SKM-1 (cell line): Measurements from ENCODE around the gene PRDX5.

ENCODE experiments used
- DNase-seq: peaks from one replicate; lab custom pipeline; 2025; ENCODE audit not compliant: unreplicated experiment; lab: John Stamatoyannopoulos, UW

The PRDX5 gene

GRCh38 chr11:64317961-64318765 is at the start of gene PRDX5:
Gene PRDX5 (plus strand): TSS chr11:64318121. CDS start chr11:64318216, 95 bp downstream.
- peak; percentile 94 for DNase-seq

- no peak for DNase-seq
These were observed 48.9 kb upstream of the PRDX5 start for GRCh38 chr11:64268893-64269539.

- peak; percentile 98 for DNase-seq
These were observed 48.2 kb upstream of the PRDX5 start for GRCh38 chr11:64269540-64270220.

DNA sequence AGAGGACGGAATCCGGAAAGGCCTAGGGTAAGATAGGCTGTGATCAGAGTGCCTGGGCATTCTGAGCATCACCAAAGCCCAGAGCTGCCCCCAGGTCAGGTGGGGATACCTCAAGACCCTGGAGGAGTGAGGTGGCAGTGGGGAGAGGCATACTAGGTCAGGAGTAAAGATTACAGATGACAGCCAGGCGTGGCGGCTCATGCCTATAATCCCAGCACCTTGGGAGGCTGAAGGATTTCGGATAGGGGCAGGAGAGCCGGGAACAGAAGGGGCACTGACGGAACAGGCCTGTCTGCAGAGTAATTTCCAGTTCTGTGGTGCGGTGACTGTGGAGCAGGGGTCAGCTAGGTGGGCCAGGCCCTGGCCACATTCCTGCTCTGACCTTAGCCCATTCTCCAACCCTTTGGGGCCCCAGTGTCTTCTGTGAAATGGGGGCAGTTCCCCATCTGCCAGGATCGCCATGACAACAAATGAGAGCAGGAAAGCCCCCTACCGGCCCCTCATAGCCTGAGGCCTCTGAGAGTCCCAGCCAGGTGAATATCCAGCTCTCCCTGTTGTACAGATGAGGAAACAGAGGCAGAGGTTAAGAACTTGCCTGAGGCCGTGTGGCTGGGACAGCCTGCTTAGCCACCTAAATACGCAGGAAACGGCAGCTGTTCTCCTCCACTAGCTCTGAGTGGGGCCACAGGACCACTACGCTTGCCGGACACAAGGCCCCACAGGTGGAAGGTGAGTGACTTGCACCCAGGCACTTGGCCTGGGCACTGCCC is 42.7 kb upstream of the PRDX5 start:
- DNase-seq: no peak

GRCh38 chr11:64275841-64276240 is 42.1 kb upstream of the PRDX5 start:
- no peak for DNase-seq

DNA sequence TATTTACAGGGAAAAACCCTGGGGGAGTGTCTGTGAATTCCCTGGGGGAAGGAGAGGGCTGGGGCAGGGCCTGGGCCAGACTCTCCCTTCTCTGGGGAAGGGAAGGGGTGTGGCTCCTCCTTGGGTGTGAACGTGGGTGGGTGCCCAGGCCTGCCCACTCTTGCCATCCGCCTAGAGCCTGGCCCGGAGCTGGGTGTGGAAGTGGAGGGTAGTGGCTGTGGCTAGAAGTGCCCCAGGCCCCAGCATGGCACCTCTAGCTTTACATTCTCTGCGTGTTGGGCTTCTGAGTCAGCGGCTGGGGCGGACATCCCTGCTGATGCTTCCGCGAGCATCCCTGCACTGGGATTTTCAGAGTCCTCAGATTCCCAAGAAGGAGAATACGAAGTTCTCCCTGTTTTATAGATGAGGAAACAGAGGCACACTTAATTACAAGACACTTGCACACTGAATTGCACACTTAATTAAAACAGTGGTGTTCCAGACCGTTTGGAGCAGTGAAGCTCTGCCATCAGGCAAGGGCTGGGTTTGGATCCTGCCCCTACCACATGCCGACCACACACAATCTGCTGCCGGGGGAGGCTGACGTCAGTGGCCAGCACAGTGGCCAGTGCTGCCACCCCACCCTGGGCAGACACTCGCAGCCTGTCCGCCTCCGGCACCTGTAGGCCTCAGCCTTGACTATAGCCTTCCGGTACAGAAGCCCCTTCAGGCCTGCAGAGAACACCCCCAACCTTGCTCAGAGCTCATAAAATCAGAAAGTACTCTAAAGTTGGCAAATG is 41.1 kb upstream of the PRDX5 start:
- no peak for DNase-seq

DNA sequence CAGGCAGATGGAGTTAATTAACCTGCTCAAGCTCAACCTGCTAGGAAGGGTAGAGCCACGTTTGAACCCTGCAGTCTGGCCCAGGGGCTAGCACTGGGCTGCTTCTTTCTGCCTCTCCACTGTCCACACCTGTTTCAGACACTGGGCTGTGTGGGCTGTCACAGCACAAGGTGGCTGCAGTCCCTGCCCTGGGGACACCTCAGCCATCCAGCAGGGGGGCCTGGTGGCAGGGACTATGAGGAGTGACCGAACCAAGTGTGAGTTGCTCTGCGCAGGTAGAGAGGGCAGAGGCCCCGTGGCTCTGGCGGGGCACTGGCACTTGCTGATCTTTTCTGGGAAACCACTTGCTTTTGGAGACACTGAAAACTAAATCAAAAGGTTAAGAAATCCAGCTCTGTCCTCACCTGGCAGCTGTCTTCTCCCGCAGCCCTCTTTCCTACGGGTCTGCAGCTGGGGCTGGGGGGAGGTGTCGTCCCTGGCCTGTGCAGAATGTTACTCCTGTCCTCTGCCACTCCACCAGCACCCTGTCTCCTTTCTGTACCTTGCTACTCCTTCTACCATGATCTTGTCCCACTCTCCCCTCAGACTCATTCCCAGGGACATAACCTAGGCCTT is 39.2 kb upstream of the PRDX5 start:
- DNase-seq: no peak

DNA sequence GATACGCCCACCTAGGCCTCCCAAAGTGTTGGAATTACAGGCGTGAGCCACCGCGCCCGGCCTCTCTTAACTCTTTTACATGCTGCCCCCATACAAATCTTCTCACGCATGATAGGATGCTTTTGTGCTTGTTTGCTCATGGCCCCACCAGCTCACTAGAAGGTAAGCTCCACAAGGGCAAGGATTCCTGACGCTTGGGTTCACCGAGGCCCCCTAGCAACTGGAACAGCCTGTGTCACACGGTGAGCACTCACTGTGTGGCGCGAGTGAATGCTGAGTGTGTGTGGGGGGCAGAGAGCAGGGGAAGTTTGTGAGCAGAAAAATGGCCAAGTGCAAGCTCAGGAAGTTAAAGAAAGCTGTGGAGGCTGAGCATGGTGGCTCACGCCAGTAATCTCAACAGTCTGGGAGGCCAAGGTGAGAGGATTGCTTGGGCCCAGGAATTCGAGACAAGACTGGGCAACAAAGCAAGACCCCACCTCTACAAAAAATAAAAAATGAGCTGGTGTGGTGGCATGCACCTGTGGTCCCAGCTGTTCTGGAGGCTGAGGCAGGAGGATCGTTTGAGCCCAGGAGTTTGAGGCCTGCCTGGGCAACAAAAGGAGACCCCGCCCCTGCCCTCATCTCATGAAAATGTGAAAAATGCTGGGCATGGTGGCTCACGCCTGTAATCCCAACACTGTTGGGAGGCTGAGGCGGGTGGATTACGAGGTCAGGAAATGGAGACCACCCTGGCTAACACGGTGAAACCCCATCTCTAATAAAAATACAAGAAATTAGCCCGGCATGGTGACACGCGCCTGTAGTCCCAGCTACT is 35.8 kb upstream of the PRDX5 start:
- DNase-seq: no peak

DNA sequence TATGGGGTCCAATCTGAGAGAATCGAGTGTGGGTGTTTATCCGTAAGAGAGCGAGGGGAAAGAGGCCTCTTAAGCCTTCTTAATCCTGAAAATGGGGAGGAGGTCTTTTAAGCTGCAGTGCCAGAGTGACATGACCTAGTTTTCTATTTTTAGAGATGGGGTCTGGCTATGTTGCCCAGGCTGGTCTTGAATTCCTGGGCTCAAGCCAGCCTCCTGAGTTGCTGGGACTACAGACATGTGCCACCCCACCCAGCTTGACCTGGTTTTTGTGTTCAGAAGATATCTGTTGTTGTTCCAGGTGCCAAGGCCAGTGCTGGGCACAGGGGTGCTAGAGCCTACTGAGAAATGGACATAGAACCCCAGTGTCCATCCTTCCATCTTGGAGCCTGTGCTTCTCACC is 34.8 kb upstream of the PRDX5 start:
- no peak for DNase-seq

DNA sequence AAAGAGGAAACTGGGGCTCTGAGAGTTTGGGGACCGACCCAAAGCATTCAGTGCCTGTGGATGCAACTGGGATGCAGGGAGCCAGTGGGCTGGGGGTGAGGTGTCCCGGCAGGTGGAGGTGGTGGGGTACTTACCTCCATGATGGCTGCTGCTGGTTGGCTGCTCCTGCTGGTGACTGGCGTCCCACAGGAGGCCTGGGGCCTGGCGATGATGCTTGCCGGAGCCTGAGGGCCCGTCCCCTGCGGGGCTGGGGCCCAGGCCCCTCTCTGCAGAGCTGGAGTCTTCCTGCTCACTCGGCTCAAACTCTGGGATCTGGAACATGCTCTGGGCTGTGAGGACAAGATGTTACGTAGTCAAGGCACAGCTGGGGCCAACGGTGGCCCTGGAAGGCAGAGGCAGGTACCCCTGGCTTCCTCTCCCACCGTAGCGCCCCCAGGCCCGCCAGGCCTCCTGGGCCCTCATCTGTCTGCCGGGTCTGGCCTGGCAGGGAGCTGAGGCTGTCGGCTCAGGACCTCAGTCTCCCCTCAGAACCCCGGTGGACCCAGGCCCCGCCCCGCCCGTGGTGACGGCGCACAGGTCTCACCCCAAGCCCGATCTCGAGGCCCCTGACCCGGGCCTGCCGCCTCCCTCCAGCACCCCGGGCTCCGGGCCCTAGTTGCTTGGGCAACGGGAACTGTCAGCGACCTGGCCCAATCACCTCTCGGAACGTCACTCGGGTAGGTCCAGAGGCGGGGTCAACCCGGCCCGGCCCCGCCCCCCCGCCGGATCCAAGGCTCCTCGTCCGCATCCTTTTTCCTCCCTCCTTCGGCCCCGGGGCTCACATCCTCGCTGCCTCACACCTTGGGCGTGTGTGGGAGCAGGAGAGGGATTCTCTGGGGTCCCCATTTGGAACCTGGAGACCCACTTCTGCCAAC is 33.6 kb upstream of the PRDX5 start, which contains the start of gene BAD:
TSS of gene BAD (minus strand) at position 618 of the 914 bp plus-strand sequence. CDS start at position 321, 297 bp downstream.
- DNase-seq: peak; percentile 87

- peak; percentile 42 for DNase-seq
These were observed 32.7 kb upstream of the PRDX5 start, which contains the start of gene GPR137 for GRCh38 chr11:64284962-64285884. Gene GPR137 (plus strand): TSS chr11:64285848. CDS start chr11:64286525, 677 bp downstream.

DNA sequence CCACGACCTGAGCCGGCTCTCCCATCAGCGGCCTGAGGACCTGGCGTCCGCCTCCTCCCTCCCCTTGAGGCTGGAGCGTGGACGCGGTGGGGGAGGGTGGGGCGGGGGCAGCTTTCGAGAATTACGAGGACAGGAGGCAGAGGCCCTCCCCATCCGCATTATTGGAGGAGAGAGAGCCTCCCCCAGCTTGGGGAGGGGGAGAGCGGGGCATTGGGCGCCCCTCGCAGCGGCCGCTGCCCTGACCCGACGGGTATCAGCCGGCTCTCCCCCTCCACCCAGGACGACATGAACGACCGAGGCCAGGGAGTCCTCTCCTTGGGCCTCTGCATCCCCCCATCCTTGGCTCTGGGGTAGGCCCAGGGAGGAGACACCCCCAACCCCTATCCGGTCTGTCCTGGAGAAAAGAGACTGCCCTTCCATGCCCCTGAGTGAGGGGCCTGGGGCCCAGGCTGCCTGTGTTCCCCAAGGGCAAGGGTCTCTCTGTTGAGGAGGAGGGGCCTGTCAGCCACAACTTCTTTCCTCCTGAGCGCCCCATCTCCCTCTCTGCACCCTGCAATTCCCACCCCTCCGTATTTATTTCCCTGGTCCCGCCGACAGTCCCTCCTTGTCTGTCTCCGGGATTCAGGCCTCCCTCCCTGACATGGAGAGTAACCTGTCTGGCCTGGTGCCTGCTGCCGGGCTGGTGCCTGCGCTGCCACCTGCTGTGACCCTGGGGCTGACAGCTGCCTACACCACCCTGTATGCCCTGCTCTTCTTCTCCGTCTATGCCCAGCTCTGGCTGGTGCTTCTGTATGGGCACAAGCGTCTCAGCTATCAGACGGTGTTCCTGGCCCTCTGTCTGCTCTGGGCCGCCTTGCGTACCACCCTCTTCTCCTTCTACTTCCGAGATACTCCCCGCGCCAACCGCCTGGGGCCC is 31.8 kb upstream of the PRDX5 start:
- DNase-seq: no peak

- DNase-seq: no peak
These were observed 31.1 kb upstream of the PRDX5 start for GRCh38 chr11:64286801-64287159.

DNA sequence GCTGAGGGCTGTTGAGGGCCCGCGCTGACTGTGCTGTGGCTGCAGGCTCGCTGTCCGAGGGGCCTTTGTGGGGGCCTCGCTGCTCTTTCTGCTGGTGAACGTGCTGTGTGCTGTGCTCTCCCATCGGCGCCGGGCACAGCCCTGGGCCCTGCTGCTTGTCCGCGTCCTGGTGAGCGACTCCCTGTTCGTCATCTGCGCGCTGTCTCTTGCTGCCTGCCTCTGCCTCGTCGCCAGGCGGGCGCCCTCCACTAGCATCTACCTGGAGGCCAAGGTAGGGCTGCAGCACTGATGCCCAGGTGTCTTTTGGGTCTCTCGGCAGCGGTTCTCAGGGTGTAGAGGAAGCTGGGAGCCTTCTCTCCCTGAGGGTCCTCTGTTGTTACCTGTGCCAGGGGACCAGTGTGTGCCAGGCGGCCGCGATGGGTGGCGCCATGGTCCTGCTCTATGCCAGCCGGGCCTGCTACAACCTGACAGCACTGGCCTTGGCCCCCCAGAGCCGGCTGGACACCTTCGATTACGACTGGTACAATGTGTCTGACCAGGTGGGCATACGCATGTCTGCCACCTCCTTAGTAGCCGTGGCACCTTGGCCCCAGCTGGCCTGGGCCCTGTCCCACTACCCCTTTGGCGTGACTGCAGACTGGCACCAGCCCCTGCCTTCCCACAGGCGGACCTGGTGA is 30.1 kb upstream of the PRDX5 start:
- no peak for DNase-seq

DNA sequence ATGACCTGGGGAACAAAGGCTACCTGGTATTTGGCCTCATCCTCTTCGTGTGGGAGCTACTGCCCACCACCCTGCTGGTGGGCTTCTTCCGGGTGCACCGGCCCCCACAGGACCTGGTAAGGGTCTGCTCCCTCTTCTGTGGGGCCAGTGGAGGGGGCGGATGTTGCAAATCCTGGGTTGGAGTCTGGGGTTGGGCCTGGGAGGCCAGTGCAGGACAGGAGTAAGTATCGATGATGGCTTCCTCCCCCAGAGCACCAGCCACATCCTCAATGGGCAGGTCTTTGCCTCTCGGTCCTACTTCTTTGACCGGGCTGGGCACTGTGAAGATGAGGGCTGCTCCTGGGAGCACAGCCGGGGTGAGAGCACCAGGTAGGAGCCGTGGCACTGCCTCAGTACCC is 29.6 kb upstream of the PRDX5 start:
- no peak for DNase-seq
